Stimulated activated CD8-positive, alpha-beta memory T cell treated with anti-CD3 and anti-CD28 coated beads, Interleukin-4, amount 100 ng/mL, for 48 hours (primary cell): ENCODE results near the gene SYCE3.
A peak's percentile ranks its signal among the peaks of the same experiment; 100 is the strongest.

Experiments
- DNase-seq: peaks from one replicate; pipeline ENCODE4 v3.0.0-alpha.2; 2020

The SYCE3 gene

DNA sequence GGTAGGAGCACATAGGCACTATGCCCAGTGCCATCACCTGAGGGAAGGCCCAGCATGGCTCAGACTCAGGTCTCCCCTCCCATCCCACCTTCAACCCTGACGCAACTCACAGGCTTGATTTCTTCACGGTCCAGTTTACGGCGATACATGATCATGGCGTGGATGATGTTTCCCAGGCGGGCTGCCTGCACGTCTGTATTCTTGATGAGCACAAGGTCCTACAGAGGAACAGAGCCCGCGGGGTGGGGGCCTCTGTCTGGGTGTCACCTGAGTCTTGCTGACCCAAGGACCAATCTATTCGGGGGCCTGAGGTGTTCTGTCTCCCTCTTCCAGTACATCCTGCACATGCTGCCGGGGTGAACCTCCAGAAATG, 11.7 kb upstream of the SYCE3 start:
- DNase-seq: no peak

GRCh38 chr22:50573491-50574382, 11.0 kb upstream of the SYCE3 start:
- no peak for DNase-seq

- no peak for DNase-seq
These were observed 10.2 kb upstream of the SYCE3 start for GRCh38 chr22:50572965-50573364.

- DNase-seq: no peak
These were observed 8.8 kb upstream of the SYCE3 start for GRCh38 chr22:50571264-50572175.

DNA sequence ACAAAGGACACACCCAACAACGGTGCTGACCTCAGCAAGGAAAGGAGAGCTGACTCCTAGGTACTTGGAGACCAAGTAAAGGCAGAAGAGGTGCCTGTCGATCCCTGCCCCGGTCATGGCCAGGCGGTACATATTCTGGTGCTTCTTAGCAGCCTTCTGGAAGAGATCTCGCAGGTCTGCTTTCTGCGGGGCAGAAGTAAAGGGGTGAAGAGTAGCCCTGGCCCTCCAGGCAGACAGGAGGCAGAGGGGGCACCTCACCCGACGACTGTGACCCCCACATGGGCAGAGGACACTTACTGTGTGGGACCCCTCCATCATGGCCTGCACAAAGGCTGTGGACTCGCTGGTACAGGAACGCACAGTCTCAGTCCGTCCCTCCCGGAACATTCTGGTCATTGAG, 8.1 kb upstream of the SYCE3 start:
- no peak for DNase-seq

- no peak for DNase-seq
These were observed 7.3 kb upstream of the SYCE3 start for GRCh38 chr22:50569896-50570535.

GRCh38 chr22:50569041-50569459, 6.3 kb upstream of the SYCE3 start:
- no peak for DNase-seq

GRCh38 chr22:50568626-50569025, 5.9 kb upstream of the SYCE3 start:
- DNase-seq: no peak

- DNase-seq: no peak
These were observed 5.1 kb upstream of the SYCE3 start for GRCh38 chr22:50567721-50568252.

- no peak for DNase-seq
These were observed 1.6 kb upstream of the SYCE3 start for GRCh38 chr22:50564289-50564688.

DNA sequence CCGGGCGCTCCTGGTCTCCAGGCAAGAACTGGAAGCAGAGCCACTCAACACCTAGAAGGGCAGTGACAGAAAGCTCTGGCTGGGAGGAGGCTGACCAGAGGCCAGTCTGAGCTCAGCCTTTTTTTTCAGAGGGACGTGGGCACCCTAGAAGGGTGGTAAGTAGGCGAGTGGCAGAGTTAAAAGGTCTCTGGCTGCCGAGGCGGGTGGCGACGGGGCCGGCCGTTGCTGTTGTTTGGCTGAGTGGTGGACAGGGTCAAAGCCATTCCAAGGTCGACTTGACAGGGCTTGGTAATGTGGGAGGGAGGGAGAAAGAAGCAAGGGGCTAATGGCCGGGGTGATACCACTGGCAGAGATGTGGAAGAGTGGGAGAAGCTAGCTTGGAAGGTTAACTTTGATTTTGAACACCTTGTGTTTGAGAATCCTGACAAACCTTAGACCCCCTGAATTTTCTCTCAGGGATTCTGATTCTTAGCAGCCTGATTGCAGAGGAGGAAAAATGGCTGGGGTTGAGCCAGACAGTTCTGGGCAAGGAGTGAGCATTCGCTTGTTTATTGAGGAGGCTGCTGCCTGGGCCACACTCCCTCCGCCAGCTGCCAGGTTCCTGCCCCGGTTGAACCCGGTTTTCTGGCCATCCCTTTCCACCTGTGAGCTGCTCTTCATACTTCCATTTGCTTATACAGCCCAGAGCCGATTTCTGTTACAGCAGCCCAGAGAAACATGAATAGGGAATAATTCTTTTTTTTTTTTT, 868 bp upstream of the SYCE3 start:
- DNase-seq: no peak

DNA sequence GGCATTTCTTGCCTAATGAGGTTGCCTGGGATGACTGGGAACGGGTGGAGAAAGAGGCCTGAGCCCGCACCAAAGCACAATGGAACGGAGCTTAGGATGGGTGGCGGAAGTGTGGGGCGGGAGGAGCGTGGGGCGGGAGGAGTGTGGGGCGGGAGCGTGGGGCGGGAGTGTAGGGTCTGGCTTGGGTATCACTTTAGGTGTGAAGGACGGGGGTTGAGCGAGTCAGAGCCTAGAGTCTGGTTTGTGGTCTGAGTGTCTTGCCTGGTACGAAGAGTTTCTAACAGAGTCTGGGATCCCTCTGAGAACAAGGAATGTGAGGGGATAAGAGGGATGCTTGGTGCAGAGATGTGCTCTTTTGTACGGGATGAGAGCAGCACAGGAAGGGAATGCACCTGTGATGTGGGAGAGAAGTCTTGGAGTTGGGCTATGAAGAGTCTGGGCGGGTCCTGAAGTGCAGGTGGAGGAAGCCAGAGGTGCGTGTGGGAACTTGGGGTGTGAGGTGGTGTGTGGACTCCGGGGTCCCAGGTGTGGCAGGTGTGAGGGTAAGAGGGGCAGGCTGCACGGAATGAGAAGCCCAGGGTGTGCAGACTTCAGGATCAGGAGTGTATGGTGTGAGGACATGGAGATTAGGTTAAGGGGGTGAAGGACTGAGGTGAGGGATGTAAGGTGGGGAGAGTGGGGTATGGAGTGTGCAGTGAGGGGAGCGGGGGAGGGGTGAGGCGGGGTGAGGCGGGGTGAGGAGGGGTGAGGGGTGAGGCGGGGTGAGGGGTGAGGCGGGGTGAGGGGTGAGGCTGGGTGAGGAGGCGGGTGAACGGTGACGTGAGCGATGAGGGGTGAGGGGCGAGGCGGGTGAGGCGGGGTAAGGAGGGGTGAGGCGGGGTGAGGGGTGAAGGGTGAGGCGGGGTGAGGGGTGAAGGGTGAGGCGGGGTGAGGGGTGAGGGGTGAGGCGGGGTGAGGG, 1.0 kb downstream of the SYCE3 start:
- no peak for DNase-seq

DNA sequence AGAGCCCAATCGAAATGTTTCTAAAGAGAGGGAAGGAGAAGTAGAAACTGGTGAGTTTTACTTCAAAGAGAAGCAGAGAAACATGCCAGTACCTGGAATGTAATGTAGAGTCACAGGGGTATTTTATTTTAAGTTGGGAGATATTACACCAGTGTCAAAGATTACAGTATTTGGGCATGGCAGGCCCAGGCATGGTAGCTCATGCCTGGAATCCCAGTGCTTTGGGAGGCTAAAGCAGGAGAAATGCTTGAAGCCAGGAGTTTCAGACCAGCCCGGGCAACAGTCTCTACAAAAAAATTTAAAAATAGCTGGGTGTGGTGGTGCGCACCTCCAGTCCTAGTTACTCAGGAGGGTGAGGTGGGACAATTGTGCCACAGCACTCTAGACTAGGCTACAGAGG, 2.7 kb downstream of the SYCE3 start:
- DNase-seq: no peak

- no peak for DNase-seq
These were observed 6.0 kb downstream of the SYCE3 start for GRCh38 chr22:50556703-50557102.

GRCh38 chr22:50553310-50553709, 9.4 kb downstream of the SYCE3 start:
- no peak for DNase-seq

GRCh38 chr22:50551160-50551752, 11.5 kb downstream of the SYCE3 start:
- DNase-seq: no peak

GRCh38 chr22:50550395-50550794, 12.3 kb downstream of the SYCE3 start:
- no peak for DNase-seq

- no peak for DNase-seq
These were observed 13.6 kb downstream of the SYCE3 start for GRCh38 chr22:50548921-50549790.

GRCh38 chr22:50548040-50548920, 14.4 kb downstream of the SYCE3 start:
- peak; percentile 71 for DNase-seq
